ENCODE measurements around the gene RNF217. TPM values are rescaled to one million over a fixed set of nuclear protein-coding genes. Genes with fewer than 3 reads are reported as not detected.
"Not testable (repeated sequence)": the region's sequence is repeated elsewhere in the genome, so short reads cannot be mapped to it uniquely, and the experiment has no call there.

The RNF217 gene
- total RNA-seq, 1 donor from 2014 or later = 26.5 TPM

DNA sequence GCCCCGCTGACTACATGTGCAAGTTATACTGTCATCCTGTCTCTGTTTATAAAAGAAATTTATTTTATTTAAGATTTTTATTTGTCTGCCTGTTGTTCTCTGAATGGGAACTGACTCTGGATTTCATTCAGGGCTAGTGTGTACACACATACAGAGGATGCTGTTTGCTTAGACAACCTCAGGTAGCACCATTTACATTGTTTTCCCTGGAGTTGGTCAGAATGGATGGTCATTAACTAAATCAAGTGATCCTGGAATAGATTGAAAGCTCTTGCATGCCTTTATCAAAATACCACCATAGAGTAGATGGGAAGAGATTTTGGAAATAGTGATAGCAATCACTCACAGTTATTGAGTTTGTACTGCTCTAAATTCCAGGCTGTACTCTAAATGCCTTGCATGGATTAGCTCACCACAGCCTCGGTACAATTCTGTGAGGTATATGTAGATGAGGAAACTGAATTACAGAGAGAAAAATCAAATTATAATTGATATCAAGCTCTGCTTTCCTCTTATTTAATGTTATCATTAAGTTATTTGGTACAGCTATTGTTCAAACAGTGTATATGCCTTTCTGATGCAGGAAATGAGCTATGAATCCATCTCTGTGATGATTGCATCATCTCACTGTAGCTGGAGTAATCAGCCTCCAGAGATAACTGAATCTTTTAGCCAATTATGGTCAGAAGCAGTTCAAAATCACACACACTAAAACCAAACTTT lies 51.9 kb downstream of the RNF217 start:
- DNase-seq (ENCODE audit: low spot score) = no peak

DNA sequence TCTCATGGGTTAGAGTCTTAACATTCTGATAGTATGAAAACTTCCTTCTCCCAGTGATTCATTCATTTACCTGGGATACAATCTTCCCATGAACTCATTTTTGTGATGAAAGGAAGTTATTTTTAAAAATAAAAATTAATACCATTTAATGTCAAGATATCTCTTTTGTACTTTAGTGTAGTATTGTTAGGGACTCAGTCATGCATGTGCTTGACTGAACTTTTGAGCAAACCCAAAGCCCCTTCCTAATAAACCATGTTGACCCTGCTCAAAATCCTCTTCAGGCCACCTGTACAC lies 52.4 kb downstream of the RNF217 start:
- DNase-seq (ENCODE audit: low spot score) = no peak

GRCh38 chr6:125015152-125015551 lies 52.9 kb downstream of the RNF217 start:
- no peak for DNase-seq (ENCODE audit: low spot score)

DNA sequence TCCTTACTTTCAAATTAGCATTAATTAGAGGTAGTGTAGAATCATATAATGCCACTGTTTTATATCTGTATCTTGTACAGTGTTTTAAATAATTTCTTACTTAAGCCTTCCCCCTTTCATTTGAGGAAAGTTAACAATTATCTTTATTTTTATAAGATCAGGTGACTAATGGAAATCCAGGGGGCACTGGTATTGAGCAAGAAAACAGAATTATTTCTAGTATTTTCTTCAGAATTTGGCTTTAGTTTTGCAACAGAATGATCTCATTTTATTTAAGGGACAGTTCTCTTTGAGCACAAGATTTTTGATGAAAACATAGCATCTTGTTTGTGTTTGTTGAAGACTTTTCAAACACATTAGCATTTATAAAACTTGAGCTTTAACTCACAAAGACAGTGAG lies 55.9 kb downstream of the RNF217 start:
- no peak for DNase-seq (ENCODE audit: low spot score)

GRCh38 chr6:125019281-125019680 lies 57.0 kb downstream of the RNF217 start:
- no peak for DNase-seq (ENCODE audit: low spot score)

GRCh38 chr6:125019918-125020317 lies 57.7 kb downstream of the RNF217 start:
- no peak for DNase-seq (ENCODE audit: low spot score)

DNA sequence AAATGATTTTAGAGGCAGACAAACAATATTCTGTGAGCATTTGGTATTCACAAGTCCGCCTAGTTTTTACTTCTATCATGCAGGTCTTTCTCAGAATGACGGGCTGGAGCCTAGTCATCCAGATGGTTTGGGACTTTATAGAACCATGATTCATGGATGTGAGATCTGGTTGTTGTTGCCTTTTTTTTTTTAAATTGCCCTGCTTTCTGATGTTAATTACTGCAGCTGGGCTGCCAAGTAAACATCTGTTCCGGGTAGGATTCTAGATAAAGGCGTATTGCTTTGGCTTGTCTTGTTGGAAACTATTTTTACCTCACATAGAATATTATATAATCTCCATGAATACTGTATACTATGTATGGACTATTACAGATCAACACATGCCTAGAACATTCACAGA lies 58.1 kb downstream of the RNF217 start:
- DNase-seq (ENCODE audit: low spot score) = no peak

DNA sequence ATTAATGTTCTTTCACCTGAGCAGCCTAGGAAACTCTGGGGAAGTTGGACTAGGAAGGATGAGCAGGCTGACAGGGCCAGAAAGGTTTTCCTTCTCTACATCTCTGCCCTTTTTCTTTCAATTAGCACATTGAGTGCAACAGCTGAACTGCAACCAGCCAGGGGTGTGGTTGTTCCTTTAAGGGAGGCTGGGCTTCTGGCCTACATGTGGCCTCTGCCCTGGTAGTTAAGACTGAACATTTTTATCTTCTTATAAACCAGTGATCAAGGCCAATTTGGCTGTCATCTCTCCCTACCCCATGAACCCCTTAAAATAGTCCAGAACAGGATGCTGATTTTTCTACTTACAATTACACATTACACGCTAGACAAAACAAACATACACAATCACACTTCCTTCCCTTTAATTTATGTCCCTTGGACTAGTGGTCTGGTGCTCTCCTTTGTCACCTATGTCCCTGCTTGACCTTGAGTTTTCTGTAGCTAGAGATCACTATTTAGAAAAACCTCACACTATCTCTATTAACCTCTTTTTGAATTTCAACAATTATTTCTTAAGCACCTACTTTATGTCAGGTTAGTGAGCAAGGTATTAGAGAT lies 60.3 kb downstream of the RNF217 start:
- DNase-seq (ENCODE audit: low spot score) = no peak

DNA sequence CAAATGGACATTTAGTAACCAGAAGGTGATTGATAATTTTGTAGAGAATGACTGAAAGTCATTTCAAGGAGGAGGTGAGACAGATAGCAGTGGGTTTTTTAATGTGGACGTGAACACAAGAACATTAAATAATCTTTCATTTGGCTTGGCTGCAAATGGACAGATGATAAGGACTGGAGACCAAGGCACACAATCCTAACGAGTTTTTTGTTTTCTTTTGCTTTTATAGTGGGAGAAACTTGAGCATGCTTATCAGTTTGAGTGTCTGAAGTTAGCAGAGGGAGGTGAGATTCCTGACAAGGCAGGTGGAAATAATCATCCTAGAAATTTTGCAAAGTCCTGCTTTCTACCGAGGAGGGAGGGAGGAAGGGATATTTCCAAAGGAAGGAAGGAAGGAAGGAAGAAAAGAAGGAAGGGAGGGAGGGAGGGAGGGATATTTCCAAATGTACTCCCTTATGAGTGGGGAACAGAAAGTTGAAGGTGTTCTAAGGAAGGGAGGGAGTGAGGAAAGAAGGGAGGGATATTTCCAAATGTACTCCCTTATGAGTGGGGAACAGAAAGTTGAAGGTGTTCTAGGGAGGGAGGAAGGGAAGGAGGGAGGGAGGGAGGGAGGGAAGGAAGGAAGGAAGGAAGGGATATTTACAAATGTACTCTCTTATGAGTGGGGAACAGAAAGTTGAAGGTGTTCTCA lies 63.1 kb downstream of the RNF217 start:
- no peak for DNase-seq (ENCODE audit: low spot score)

- no peak for DNase-seq (ENCODE audit: low spot score)
These were observed 65.0 kb downstream of the RNF217 start for GRCh38 chr6:125027287-125027686.

DNA sequence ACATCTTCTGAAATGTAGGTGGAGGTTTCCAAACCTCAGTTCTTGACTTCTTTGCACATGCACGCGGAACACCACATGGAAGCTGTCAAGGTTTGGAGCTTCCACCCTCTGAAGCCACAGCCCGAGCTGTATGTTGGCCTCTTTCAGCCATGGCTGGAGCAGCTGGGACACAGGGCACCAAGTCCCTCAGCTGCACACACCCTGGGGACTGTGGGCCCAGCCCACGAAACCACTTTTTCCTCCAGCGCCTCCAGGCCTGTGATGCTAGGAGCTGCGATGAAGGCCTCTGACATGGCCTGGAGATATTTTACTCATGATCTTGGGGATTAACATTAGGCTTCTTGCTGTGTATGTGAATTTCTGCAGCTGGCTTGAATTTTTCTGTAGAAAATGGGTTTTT lies 68.7 kb downstream of the RNF217 start:
- DNase-seq (ENCODE audit: low spot score) = no peak

DNA sequence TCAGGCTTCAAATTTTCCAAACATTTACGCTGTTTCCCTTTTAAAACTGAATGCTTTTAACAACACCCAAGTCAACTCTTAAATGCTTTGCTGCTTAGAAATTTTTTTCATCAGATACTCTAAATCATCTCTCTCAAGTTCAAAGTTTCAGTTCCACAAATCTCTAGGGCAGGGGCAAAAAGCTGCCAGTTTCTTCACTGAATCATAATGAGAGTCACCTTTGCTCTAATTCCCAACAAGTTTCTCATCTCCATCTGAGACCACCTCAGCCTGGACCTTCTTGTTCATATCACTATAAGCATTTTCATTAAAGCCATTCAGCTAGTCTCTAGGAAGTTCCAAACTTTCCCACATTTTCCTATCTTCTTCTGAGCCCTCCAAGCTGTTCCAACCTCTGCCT lies 69.1 kb downstream of the RNF217 start:
- DNase-seq (ENCODE audit: low spot score) = no peak

DNA sequence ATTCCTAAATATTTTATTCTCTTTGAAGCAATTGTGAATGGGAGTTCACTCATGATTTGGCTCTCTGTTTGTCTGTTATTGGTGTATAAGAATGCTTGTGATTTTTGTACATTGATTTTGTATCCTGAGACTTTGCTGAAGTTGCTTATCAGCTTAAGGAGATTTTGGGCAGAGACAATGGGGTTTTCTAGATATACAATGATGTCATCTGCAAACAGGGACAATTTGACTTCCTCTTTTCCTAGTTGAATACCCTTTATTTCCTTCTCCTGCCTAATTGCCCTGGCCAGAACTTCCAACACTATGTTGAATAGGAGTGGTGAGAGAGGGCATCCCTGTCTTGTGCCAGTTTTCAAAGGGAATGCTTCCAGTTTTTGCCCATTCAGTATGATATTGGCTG lies 72.7 kb downstream of the RNF217 start:
- not testable (repeated sequence) for DNase-seq (ENCODE audit: low spot score)

GRCh38 chr6:125036486-125036885 lies 74.2 kb downstream of the RNF217 start:
- DNase-seq (ENCODE audit: low spot score) = not testable (repeated sequence)

DNA sequence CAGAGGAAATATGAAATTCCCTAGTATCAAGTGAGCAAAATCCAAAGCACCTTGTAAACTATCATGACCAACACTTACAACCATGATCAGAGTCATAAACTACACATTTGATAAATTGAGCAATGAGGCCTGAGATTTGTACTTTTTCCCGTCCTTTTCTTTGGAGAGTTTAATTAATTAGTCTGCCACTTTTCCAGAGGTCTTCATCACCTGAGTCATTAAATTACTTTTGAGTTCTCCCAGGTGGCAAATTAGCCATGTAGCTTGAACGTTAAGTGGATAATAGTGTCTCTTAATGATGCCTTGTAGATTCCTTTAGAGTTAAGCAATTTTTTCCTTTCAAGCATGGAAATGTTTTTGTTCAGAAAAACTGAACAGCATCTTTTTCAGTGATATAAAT lies 75.6 kb downstream of the RNF217 start:
- DNase-seq (ENCODE audit: low spot score) = no peak

- no peak for DNase-seq (ENCODE audit: low spot score)
These were observed 76.7 kb downstream of the RNF217 start for GRCh38 chr6:125038925-125039324.

DNA sequence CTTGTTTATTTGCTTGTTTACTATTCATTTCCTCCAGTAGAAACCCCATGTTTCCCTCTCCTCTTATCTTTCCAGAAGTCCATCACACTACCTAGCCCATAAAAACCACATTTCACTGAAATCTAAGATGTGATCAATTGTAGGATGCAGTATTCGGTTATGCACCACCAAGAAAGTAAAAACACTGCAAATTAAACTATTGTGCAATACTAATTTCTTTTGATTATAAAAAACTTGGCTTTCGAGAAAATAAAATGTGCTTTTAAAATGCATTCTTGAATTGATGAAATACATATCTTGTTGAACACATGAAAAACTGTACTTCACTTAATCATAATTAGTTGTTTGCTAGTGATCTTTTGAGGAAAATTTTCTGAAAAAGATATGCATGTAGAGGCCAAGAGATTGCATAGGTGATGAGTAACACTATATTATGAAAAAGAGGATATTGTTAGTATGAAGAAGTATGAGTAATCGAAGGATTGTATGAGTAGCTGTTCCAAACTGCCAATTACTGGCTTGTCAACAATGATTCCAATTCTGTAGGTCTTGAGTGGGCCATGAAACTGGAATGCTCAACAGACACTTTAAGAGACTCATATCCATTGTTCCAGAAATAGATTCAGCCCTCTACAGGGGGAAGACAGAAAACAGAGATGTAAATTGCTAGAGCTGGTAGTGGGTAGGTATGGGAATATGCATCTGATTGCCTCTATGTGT lies 79.7 kb downstream of the RNF217 start:
- DNase-seq (ENCODE audit: low spot score) = no peak

- no peak for DNase-seq (ENCODE audit: low spot score)
These were observed 81.8 kb downstream of the RNF217 start for GRCh38 chr6:125044066-125044465.

- DNase-seq (ENCODE audit: low spot score) = no peak
These were observed 82.4 kb downstream of the RNF217 start for GRCh38 chr6:125044667-125045066.

GRCh38 chr6:125046107-125046925 lies 84.1 kb downstream of the RNF217 start:
- DNase-seq (ENCODE audit: low spot score) = peak; percentile 51

GRCh38 chr6:125048274-125048673 lies 86.0 kb downstream of the RNF217 start:
- DNase-seq (ENCODE audit: low spot score) = no peak
